Measurements from ENCODE around the gene ABCA8. TPM values are rescaled to one million over a fixed set of nuclear protein-coding genes. Genes with fewer than 3 reads are reported as not detected.

The ABCA8 gene
- total and polyA plus RNA-seq, 11 donors: 13.4 to 71.0 (median 35.4) TPM

DNA sequence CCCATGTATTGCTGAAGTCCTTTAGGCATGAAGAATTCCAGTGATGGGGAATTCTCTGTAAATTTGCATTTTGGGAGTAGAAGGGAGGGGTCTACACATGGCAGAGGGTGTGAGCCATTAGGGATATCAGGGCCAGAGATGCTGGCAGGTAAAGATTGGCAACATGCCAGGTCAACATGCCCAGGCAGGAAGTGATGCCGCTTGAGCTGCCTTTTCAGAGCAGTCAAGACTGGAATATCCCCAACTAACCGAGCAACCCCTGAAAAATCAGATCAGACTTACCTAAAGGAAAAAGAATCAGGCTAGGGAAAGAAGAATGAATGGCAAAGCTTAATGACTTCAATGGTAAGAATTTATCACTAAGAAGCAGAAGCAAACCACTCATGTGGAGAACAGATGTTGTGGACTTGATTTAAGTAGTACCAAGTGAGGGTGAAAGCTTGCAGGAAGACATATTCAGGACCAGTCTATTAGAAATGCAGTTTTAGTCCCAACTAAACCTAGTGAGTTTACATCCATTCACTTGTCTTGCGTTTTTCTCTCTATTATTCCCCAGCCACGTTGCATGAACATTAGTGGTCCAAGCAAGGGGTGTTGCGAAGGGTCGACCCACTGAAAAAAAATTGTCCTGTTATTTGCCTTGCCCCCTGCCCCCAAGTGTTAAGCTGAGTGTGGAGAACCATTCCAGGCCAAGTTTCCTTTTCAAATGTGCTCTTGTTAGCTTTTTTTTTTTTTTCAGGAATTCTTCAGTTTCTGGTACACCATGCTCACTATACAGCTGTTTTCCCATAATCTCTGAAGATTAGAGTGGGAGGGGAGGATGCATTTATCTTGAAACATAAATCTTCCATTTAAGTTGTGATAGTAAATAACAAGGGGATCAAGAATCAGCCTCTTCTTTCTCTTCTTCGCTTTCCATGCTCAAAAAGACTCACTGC is 105.2 kb downstream of the ABCA8 start:
- Histone ChIP-seq H3K9me3 (peaks cover 0 to 8% (median 0%) of the 10 kb centered on the region in 12 donors), H3K27ac (peak overlapping the region in 5 of 12 donors; percentile 51 to 78 (median 64)), H3K36me3 (no peaks in the 10 kb centered on the region), H3K4me3 (no peak overlapping the region), H3K4me1 (peaks cover 0 to 31% (median 0%) of the 10 kb centered on the region in 12 donors), H3K27me3 (no peaks in the 10 kb centered on the region)
- WGBS, 4 donors: 71 to 82% (median 76%) methylated on average over 7 of the region's 7 CpGs
- intact Hi-C loops (cut with DNase I): loop anchor here in 3 of 10 donors (5.0 to 10.0 kb wide), 3 partner anchors 43 to 58 kb away; no protein-coding TSS in a partner anchor
- DNase-seq (no peak), ATAC-seq (no peak)
- TF ChIP-seq, protein P1, sequence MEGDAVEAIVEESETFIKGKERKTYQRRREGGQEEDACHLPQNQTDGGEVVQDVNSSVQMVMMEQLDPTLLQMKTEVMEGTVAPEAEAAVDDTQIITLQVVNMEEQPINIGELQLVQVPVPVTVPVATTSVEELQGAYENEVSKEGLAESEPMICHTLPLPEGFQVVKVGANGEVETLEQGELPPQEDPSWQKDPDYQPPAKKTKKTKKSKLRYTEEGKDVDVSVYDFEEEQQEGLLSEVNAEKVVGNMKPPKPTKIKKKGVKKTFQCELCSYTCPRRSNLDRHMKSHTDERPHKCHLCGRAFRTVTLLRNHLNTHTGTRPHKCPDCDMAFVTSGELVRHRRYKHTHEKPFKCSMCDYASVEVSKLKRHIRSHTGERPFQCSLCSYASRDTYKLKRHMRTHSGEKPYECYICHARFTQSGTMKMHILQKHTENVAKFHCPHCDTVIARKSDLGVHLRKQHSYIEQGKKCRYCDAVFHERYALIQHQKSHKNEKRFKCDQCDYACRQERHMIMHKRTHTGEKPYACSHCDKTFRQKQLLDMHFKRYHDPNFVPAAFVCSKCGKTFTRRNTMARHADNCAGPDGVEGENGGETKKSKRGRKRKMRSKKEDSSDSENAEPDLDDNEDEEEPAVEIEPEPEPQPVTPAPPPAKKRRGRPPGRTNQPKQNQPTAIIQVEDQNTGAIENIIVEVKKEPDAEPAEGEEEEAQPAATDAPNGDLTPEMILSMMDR (IDR thresholded peaks at IDR 0.05): no peak

DNA sequence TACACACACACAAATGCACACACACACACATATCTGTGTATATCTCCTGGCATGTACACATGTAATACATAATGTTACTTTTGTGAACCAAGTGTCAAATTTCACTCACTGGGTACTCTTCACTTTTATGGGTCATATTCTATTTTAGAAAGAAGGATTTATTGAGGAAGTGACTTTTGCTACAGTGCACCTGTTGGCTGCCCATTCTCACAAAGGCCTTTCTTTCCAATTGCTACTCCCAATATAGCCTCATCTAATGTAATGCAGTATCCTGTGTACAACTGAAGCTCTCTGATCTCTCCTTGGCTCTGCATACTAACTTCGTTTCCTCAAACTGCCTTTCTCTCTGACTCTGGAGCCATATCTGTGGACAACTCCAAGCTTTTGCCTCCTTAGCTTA is 107.5 kb downstream of the ABCA8 start:
- H3K36me3 ChIP-seq: no peaks in the 10 kb centered on the region
- intact Hi-C loops (cut with DNase I): no loop called here
- ATAC-seq (no peak), DNase-seq (no peak)
- 33 to 65% (median 60%) methylated on average over 1 of the region's 1 CpG for WGBS, 4 donors
- H3K9me3 ChIP-seq: peaks cover 0 to 8% (median 0%) of the 10 kb centered on the region in 12 donors
- no peak overlapping the region for H3K27ac ChIP-seq
- no peak overlapping the region for H3K4me3 ChIP-seq
- TF ChIP-seq, protein P1 (IDR thresholded peaks at IDR 0.05): no peak
- TF ChIP-seq POLR2A (IDR thresholded peaks at IDR 0.05): no peak
- H3K27me3 ChIP-seq: no peaks in the 10 kb centered on the region
- H3K4me1 ChIP-seq: peaks cover 0 to 17% (median 0%) of the 10 kb centered on the region in 12 donors

DNA sequence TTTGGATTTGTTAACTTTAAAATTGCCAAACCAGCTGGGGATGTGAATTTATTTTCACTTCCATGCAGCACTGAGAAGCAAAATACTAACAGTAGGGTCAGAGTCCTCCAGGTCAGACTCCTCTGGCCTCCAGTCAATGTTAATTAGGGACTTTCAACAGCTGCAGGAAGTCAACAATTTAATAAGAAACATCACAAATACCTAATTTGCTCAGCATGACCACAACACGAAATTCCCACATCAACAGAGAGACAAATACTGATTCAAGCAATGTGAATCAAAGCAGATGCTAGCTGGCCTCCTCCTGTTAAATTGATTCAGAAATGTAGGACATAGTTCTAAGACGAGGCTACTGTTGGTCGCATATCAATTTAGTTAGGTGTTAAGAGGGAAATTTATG is 111.7 kb downstream of the ABCA8 start:
- intact Hi-C loops (cut with DNase I): loop anchor here in 1 of 10 donors (5.0 kb wide), 1 partner anchor 51 kb away; no protein-coding TSS in a partner anchor

More for the DNA sequence above, 111.7 kb downstream of the ABCA8 start:
- Histone ChIP-seq H3K4me3 (no peak overlapping the region), H3K27me3 (no peaks in the 10 kb centered on the region), H3K4me1 (peaks cover 0 to 7% (median 0%) of the 10 kb centered on the region in 12 donors), H3K36me3 (no peaks in the 10 kb centered on the region), H3K9me3 (peaks cover 0 to 6% (median 0%) of the 10 kb centered on the region in 12 donors), H3K27ac (peak overlapping the region in 6 of 12 donors; percentile 23 to 67 (median 50))
- DNase-seq (peak in 1 of 5 donors; percentile 15), ATAC-seq (peak in 2 of 4 donors; percentile 46 to 79)
- WGBS, 4 donors: 53 to 68% (median 63%) methylated on average over 3 of the region's 3 CpGs
- no peak for TF ChIP-seq POLR2A (IDR thresholded peaks at IDR 0.05)
- TF ChIP-seq, protein P1 (IDR thresholded peaks at IDR 0.05): no peak

Data from heart left ventricle (tissue), 16 donors.